Ureter (tissue), 1 donor: ENCODE measurements around the gene ATF7. TPM values are rescaled to one million over a fixed set of nuclear protein-coding genes. Genes with fewer than 3 reads are reported as not detected.
"Not testable (repeated sequence)": the region's sequence is repeated elsewhere in the genome, so short reads cannot be mapped to it uniquely, and the experiment has no call there.

Experiments used
- DNase-seq: peaks from one replicate; pipeline ENCODE4 v3.0.0-alpha.2; 2020; ENCODE audit warnings: low spot score
- total RNA-seq: library from RNA; stranded (reverse); gene quantifications from one replicate; pipeline ENCODE4 v1.2.4, GENCODE V29; 2023
- donor health status: DM: yes; HTN: yes; CAD: no.

ATF7 gene
- total RNA-seq, 1 donor from 2014 or later: 58.3 TPM

DNA sequence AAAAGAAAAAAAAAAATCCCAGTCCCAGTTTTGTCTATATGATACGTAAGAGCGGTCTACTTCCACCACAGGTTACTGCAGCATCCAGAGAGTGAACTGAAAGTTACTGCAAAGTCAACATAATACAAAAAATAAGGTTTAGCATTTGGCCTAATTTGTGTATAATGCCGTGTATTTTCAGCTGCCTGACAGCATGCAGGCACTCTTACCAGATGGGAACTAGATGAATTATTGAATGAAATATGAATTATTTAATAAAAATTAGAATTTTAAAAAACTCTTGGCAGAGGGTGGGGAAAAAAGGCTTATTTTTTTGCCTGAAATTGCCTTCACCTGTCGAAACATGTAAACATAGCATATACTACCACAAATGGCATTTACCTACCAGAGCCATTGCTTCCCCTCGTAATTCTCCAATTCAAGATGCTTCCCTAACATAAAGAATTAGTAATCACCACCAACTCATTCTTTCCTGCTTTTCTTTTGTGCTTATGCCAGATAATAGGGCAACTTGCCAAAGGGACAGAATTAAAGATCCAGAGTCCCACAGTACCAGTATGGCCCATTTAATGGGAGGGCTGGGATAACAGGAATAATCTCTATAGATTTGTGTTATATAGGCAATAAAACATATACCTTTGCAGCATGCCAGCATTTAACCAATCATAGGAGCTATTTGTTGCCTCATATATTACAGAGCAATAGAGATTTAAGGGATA lies 31.1 kb downstream of the ATF7 start:
- DNase-seq: no peak

GRCh38 chr12:53593707-53594106 lies 32.5 kb downstream of the ATF7 start:
- DNase-seq: no peak

GRCh38 chr12:53593031-53593430 lies 33.2 kb downstream of the ATF7 start:
- no peak for DNase-seq

GRCh38 chr12:53592426-53592825 lies 33.8 kb downstream of the ATF7 start:
- DNase-seq: no peak

DNA sequence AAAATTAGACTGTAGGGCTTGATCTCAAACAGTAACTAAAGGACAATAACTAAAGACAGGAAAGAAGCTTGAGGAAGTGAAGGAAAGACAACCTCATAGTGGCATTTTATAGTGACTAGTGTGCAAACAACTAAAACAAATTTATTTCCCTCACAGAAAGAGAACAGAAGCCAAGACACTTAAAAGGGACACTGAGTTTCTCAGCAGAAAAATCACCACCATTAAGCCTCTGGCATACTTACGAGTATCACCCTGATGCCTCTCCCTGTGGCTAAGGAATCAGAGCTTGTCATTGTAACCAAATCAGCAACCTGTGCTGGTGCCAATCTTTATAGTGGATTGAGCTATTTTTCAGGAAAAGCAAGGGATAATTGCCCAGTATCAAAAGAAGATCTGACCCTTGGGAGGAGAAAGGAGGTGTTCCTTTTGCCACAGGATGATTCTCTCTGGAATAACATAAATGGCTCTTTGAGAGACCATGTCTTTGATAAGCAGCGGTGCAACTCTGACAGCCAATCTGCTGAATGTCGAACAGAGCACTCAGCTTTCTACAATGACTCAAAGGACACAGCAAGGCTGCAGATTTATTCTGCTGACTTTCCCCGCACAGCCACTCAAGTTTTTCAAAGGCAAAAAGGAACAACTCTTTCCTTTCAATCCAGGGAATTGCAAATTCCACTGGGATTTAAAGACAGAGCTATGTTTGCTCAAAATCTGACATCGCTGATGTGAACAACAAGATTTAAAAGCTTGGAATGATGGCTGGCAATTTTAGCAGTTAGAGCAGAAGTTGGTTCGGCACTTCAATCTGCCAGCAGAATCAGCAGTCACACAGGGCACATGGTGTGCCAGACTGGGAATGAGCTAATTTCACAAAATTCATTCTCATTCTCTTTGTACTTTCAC lies 34.6 kb downstream of the ATF7 start:
- DNase-seq: no peak

DNA sequence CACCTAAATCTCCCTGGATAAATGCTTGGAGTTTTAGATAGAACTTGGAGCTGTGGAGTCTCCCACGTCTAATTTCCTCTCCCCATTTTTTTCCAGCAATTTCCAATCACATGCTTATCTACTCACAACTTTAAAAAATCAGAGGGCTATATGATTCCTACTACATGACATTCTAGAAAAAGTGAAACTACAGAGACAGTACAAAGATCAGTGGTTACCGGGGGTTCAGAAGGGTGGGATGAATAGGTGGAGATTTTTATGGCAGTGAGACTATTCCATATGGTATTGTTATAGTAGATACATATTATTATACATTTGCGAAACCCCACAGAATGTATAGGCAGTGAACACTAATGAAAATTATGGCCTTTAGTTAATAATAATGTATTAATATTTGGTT lies 35.5 kb downstream of the ATF7 start:
- DNase-seq: no peak

- DNase-seq: no peak
Measured at GRCh38 chr12:53589915-53590314, 36.3 kb downstream of the ATF7 start.

DNA sequence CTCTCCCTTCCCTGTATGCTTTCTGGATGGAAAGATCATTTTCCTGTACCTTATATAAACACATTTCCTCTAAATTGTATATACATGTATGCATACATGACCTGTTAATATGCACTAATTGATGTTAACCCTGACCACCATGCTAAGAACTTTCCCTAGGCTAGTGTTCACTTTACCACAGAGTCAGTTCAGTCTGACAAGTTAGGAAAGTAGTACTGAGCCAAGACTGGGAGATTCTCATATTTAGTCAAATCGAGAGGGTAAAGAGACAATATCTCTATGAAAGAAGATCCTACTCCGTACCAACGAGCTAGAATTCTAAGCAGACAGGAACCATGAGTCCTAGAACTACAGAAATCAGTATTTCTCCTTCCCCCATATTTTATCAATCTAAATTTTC lies 36.8 kb downstream of the ATF7 start:
- DNase-seq: no peak

DNA sequence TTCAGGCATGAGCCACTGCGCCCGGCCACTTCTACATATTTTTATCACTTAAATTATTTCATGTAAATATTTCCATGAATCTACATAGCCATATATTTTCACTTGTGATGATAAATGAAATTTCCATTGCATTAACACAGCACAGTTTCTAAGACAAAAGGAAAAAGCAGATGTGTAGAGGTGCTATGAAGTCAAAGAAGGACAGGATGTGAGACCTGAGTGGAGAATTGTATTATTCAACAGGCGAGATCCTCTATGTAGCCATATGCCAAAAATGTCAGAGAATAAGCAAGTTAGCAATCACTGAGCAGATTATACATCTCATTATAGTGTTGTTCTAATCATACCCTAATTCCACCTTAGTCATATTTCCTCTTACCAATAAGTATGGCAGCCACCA lies 38.1 kb downstream of the ATF7 start:
- no peak for DNase-seq

- DNase-seq: no peak
Measured at GRCh38 chr12:53586745-53587144, 39.4 kb downstream of the ATF7 start.

DNA sequence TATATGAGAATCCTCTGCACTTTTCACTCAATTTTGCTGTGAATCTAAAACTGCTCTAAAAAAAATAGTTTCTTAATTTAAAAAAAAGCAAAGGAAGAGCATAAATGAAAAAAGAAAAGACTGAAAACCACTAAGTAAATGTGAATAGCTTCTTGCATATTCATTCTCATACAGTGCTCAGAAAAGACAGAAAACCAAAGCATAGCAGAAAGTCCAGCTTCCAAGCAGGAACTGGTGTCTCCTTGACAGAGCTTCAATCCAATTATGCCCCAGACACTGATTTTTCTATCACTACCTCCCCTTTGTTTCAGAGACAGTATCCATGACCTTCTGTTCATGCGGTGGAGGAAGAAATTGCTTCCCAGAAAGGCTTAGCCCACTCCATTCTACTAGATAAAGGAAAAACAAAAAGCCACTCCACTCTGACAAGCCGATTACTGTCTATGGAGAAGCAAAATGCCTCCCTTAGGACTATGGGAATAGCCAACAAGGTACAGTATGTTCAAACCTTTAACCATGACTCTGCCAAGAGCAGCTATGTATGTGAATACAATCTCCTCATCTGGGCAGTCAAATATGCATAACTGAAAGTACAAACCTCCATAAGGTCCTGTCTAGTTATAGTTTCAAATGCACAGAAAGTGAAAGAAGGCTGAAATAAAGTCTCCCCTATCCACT lies 40.6 kb downstream of the ATF7 start:
- no peak for DNase-seq

DNA sequence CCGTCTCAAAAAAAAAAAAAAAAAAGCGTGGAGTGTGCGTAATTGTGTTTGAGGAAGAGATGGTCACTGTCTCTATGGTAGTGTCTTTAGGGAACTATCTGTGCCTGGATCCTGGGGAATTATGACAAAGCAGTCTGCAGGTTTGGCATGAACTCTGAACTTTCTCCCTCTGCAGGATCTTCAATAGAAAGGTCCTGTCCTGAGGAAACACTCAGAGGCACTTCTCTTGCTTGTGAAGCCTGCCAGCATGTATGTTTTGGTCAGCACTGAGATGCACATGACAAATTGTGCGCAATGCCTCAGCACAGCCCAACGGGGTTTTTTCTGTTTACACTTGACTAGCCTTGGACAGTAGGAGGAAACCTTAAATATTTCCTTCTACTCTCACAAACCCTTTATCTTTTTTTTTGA lies 46.6 kb downstream of the ATF7 start:
- no peak for DNase-seq

- no peak for DNase-seq
Measured at GRCh38 chr12:53578783-53579182, 47.4 kb downstream of the ATF7 start.

DNA sequence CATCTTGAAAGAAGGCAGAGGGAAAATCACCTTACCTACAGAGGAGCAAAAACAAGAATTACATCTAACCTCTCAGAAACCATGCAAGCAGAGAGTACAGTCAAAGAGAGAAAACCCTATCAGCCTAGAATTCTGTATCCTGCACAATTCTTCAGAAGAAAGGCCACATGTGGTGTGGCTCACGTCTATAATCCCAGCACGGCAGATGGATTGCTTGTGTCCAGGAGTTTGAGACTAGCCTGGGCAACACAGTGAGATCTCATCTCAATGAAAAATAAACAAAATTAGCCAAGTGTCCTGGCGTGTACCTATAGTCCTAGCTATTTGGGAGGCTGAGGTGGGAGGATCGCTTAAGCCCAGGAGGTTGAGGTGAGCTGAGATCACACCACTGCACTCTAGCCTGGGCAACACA lies 48.2 kb downstream of the ATF7 start:
- no peak for DNase-seq

DNA sequence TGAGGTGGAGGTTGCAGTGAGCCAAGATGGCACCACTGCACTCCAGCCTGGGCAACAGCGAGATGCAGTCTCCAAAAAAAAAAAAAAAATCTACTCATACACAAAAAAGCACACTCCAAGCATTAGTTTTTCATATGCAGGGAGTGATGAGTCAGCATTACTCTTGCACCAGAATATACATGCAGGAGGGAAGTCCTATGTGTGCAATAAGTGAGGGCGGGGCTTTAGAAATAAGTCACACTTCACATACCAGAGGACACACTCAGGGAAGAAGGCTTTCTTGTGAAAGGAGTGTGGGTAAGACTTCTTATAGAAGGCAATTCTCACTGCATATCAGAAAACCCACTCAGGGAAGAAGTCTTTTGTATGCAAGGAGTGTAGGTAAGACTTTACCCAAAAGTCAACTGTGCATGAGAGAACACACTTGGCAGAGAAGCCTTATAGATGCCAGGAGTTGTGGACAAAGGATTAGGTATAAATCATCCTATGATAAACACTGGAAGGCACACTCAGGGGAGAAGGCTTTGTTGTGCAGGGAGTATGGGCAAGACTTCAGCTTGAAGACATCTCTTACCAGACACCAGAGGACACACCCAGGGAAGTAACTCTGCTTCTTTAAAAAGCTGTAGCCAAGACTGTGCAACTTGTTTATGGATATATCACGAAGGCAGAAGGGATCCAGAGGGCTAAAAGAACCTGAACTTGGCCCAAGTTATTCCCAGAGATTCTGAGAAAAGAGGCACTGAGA lies 50.5 kb downstream of the ATF7 start:
- no peak for DNase-seq

GRCh38 chr12:53572134-53572758 lies 53.9 kb downstream of the ATF7 start:
- no peak for DNase-seq

DNA sequence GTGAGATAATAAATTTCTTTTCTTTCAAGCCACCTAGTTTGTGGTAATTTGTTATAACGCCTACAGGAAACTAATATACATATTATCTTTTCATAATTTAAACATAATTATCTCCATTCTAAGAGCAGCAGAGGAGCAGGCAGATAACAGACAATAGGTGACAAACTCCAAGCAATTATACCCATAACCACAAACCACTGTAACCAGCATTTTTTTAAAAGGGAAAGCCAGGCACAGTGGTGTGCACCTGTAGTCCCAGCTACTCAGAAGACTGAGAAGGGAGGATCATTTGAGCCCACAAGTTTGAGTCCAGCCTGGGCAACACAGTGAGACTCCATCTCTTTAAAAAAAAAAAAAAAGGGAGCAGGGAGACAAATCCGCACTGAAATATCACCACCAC lies 54.9 kb downstream of the ATF7 start:
- no peak for DNase-seq

- no peak for DNase-seq
Measured at GRCh38 chr12:53568809-53569557, 57.2 kb downstream of the ATF7 start.

GRCh38 chr12:53567961-53568808 lies 58.0 kb downstream of the ATF7 start:
- no peak for DNase-seq

DNA sequence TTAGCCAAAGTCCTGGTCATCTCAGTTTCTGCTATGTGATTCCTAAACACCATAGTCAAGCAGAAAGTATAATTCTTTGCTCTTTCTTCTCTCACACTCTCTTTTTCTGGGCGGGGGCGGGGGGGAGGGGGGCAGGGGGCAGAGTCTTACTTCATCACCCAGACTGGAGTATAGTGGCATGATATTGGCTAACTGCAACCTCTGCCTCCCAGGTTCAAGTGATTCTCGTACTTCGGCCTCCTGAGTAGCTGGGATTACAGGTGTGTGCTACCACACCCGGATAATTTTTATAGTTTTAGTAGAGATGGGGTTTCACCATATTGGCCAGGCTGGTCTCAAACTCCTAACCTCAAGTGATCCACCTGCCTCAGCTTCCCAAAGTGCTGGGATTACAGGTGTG lies 60.8 kb downstream of the ATF7 start:
- DNase-seq: not testable (repeated sequence)
